ENCODE results near the gene CHIC2. TPM values are rescaled to one million over a fixed set of nuclear protein-coding genes. Genes with fewer than 3 reads are reported as not detected.

CHIC2 gene
- total and polyA plus RNA-seq, 2 of the 4 experiments (the other 2 are of a cell fraction) = 20.4 to 26.3 TPM

DNA sequence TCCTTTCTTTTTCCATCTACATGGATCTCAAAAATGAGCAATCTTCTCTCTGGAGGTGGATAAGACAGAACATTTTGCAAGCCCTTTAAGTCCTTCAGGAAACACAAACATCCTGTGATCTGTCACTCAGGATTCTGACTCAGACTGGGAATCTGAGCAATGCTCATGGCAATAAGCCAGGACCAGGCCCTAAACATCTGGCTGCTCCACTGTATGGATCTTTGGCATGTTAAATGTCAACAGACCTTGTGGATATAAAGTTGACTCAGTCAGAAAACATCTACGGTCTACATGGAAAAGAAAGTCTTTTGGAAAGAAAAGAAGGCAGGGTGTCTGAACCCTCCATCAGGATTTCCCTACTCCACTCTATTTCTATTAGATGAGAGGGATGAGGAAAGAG, 17.8 kb upstream of the CHIC2 start:
- in situ Hi-C loops (cut with MboI; ENCODE audit: low sequenced_read_pairs) (no loop called here), dilution Hi-C loops (cut with HindIII; ENCODE audit: low sequenced_read_pairs, unreplicated experiment) (no loop called here), intact Hi-C loops (cut with micrococcal nuclease) (loop anchor here (5.0 kb wide), 2 partner anchors 70 to 85 kb away; no protein-coding TSS in a partner anchor)
- Histone ChIP-seq H4K91ac (ENCODE audit: insufficient read depth, low read depth, low read length) (peak overlapping the region; percentile 41; the same call in 1 of the 2 replicates), H2BK20ac (ENCODE audit: low read depth, low read length) (peak overlapping the region; percentile 99), H3K79me1 (ENCODE audit: low read depth in 1 of 2, low read length in 2 of 2) (peaks cover 4 to 25% of the 10 kb centered on the region in 2 experiments; a peak in 2 of 4 replicates), H3K4me3 (ENCODE audit: insufficient read depth, low read depth, low read length) (no peak overlapping the region), H3K27me3 (ENCODE audit: control insufficient read depth, insufficient read depth, low read length) (no peaks in the 10 kb centered on the region), H2AK9ac (replicated peaks; ENCODE audit: low read depth, low read length, poor library complexity) (no peak overlapping the region), H3K9ac (ENCODE audit: low read depth, low read length) (no peak overlapping the region), H3K27ac (ENCODE audit: insufficient read depth, low read length) (peak overlapping the region; percentile 48; the same call in 1 of the 2 replicates), H3K23ac (ENCODE audit: low read depth, low read length) (peak overlapping the region; percentile 96; the same call in 1 of the 2 replicates), H3K14ac (replicated peaks; ENCODE audit: low read depth, low read length) (peak overlapping the region; percentile 50; the same call in 1 of the 2 replicates), H4K20me1 (ENCODE audit: insufficient read depth, low read length) (no peaks in the 10 kb centered on the region), H3K9me3 (ENCODE audit: control insufficient read depth, insufficient read depth, low read length) (no peaks in the 10 kb centered on the region), H3K56ac (ENCODE audit: extremely low read depth, insufficient read depth, low read length) (peak overlapping the region; percentile 64), H2BK5ac (ENCODE audit: low read depth, low read length, poor library complexity, severe bottlenecking) (peak overlapping the region; percentile 88), H2BK120ac (ENCODE audit: low read depth, low read length) (peak overlapping the region; percentile 99), H4K5ac (ENCODE audit: low read depth, low read length) (no peak overlapping the region), H3K4me1 (ENCODE audit: control insufficient read depth, insufficient read depth, low read length) (peaks cover 16% of the 10 kb centered on the region), H2AFZ (replicated peaks; ENCODE audit: low read length, poor library complexity) (no peak overlapping the region), H2AK5ac (ENCODE audit: low read depth, low read length) (no peak overlapping the region), H3K4me2 (ENCODE audit: low read depth, low read length) (peak overlapping the region; percentile 59), H3K4ac (ENCODE audit: low read depth, low read length) (peak overlapping the region; percentile 97; the same call in 1 of the 2 replicates), H3K36me3 (ENCODE audit: control insufficient read depth, insufficient read depth, low read length) (no peaks in the 10 kb centered on the region), H3K18ac (ENCODE audit: low read depth, low read length) (peak overlapping the region; percentile 72), H4K8ac (ENCODE audit: low read depth in 2 of 2, low read length in 2 of 2) (peak overlapping the region in 1 of 2 experiments; percentile 70; a peak in 2 of 4 replicates), H2BK15ac (ENCODE audit: low read depth, low read length) (peak overlapping the region; percentile 86; the same call in 2 of the 3 replicates), H3K9me1 (ENCODE audit: insufficient read depth, low read length) (peaks cover 17% of the 10 kb centered on the region)
- 0 out of 2 replicates have a peak, but pooled peaks have one; percentile 41 for TF ChIP-seq BHLHE40 (IDR thresholded peaks at IDR 0.05; ENCODE audit: low read depth, low read length)
- no peak for TF ChIP-seq CTCF (conservative IDR thresholded peaks at IDR 0.05; ENCODE audit: low read depth, low read length)
- TF ChIP-seq RAD21 (IDR thresholded peaks at IDR 0.05; ENCODE audit: low read length) = no peak
- peak; percentile 97 for TF ChIP-seq RCOR1 (IDR thresholded peaks at IDR 0.05; ENCODE audit: insufficient replicate concordance, low read length)
- peak; percentile 94 for TF ChIP-seq FOS (IDR thresholded peaks at IDR 0.05; ENCODE audit: low read depth, low read length)
- no peak for TF ChIP-seq MAFK (IDR thresholded peaks at IDR 0.05; ENCODE audit: low read depth, low read length)
- TF ChIP-seq MXI1 (IDR thresholded peaks at IDR 0.05; ENCODE audit: borderline replicate concordance, low read depth, low read length) = no peak
- TF ChIP-seq SMC3 (IDR thresholded peaks at IDR 0.05; ENCODE audit: low read depth, low read length) = no peak
- TF ChIP-seq CEBPB (IDR thresholded peaks at IDR 0.05; ENCODE audit: low read depth, low read length) = peak; percentile 81
- TF ChIP-seq POLR2A (IDR thresholded peaks at IDR 0.05; ENCODE audit: low read depth, low read length) = no peak
- TF ChIP-seq USF2 (IDR thresholded peaks at IDR 0.05; ENCODE audit: low read depth, low read length) = no peak
- no peak for TF ChIP-seq MAZ (IDR thresholded peaks at IDR 0.05; ENCODE audit: borderline replicate concordance, low read depth, low read length)
- ATAC-seq (ENCODE audit: low read depth) (peak; percentile 87), DNase-seq (peak; percentile 100)
- no TSS peak for BruUV-seq (replicated peaks)
- no CpG with 5 or more reads among the region's 1 CpG for WGBS, 2 experiments (ENCODE audit: extremely low coverage in 2 of 2, insufficient read length in 1 of 2)
- ChIA-PET POLR2A (ENCODE audit: unreplicated experiment) (no interaction called here), CTCF (no interaction called here)
